OCI-LY3 (cell line): ENCODE results near the gene ZMIZ1.

Experiments
- H2AFZ ChIP-seq: fragments of 200-600, 300-600 bp; shearing (Covaris generic); 2 replicates; pipeline ENCODE4 v1.6.0; 2014; ENCODE audit warnings: antibody characterized with exemption, low read depth, low read length
- H3K27ac ChIP-seq: fragments of 200-600, 300-600 bp; sonication (generic); 2 replicates; pipeline ENCODE4 v1.5.1; 2014; ENCODE audit warnings: mild to moderate bottlenecking, low read length, moderate library complexity, mixed read lengths
- H3K27me3 ChIP-seq: fragments of 200-600, 300-600 bp; sonication (generic); 2 replicates; pipeline ENCODE4 v1.6.1; 2014; ENCODE audit warnings: low read depth, low read length, mixed read lengths
- H3K36me3 ChIP-seq: fragments of 200-600, 300-600 bp; sonication (generic); replicated peaks from 2 replicates; pipeline ENCODE3; 2014; ENCODE audit warnings: low read depth, low read length, mixed read lengths
- H3K4me1 ChIP-seq: fragments of 300-600, 200-600 bp; sonication (generic); 2 replicates; pipeline ENCODE4 v1.6.1; 2014; ENCODE audit warnings: low read length, mixed read lengths
- H3K4me2 ChIP-seq: fragments of 200-600, 300-600 bp; sonication (generic); 2 replicates; pipeline ENCODE4 v1.6.1; 2014; ENCODE audit warnings: low read length, mixed read lengths
- H3K4me3 ChIP-seq: fragments of 300-600, 200-600 bp; sonication (generic); 2 replicates; pipeline ENCODE4 v1.5.1; 2014; ENCODE audit warnings: antibody characterized with exemption, mild to moderate bottlenecking, low read length, moderate library complexity
- H3K79me2 ChIP-seq: fragments of 300-600, 200-600 bp; shearing (Covaris generic); 2 replicates; pipeline ENCODE4 v1.6.1; 2014; ENCODE audit warnings: mild to moderate bottlenecking, low read length, mixed read lengths
- H3K9ac ChIP-seq: fragments of 300-600, 200-600 bp; shearing (Covaris generic); 2 replicates; pipeline ENCODE4 v1.6.0; 2014; ENCODE audit warnings: mild to moderate bottlenecking, low read length, moderate library complexity
- H3K9me3 ChIP-seq: fragments of 200-600, 300-600 bp; shearing (Covaris generic); 2 replicates; pipeline ENCODE4 v1.6.1; 2014; ENCODE audit warnings: low read length, mixed read lengths; ENCODE audit not compliant: insufficient read depth
- H4K20me1 ChIP-seq: fragments of 200-600, 300-600 bp; sonication (generic); 2 replicates; pipeline ENCODE4 v1.6.1; 2016; ENCODE audit warnings: low read length, mixed read lengths; ENCODE audit not compliant: insufficient read depth
- CTCF ChIP-seq: fragments of 200-600, 300-600 bp; sonication (generic); IDR thresholded peaks from 2 replicates; pipeline ENCODE4 v1.5.1; 2014; ENCODE audit warnings: antibody characterized with exemption, low read length, low read depth
- EZH2phosphoT487 ChIP-seq: fragments of 200-600 bp; shearing (Covaris generic); IDR thresholded peaks from 2 replicates; pipeline ENCODE4 v1.6.1; 2018; ENCODE audit warnings: antibody characterized with exemption, mixed run types, low read depth

ZMIZ1 gene

DNA sequence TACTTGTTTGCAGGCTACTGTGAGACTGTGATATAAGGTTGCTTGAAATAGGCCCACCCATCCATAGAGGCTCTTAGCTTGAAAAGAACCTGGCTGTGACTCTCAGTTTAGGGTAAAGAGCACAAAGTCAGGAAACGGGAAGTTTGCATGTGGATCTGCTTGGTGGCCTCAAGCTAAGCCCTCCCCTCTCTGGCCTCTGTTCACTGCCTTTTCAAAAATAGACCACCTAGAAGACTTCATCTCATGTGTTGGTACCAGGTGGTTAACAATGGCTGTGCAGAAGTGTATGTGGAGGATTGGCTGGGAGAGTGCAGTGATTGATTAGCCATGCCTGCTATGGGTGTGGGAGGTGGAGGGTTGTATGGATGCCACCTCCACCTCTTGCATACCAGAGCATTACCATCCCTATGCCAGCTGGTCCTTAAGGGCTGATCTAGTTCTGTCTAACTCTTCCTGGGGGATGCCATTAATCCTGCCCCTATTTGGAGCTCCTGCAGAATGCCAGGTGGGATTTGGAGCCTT lies 122.0 kb downstream of the ZMIZ1 start:
- no peaks in the 10 kb centered on the region for H3K79me2 ChIP-seq
- H3K9me3 ChIP-seq: no peaks in the 10 kb centered on the region
- H3K4me1 ChIP-seq: peaks cover 10% of the 10 kb centered on the region
- no peak overlapping the region for H3K4me3 ChIP-seq
- H4K20me1 ChIP-seq: no peaks in the 10 kb centered on the region
- TF ChIP-seq CTCF (no peak), EZH2phosphoT487 (no peak)
- peaks cover 18% of the 10 kb centered on the region; the same call in 1 of the 2 replicates for H3K27me3 ChIP-seq
- H3K36me3 ChIP-seq: no peaks in the 10 kb centered on the region
- H3K9ac ChIP-seq: no peak overlapping the region
- H3K4me2 ChIP-seq: no peak overlapping the region
- no peak overlapping the region for H2AFZ ChIP-seq
- no peak overlapping the region for H3K27ac ChIP-seq

DNA sequence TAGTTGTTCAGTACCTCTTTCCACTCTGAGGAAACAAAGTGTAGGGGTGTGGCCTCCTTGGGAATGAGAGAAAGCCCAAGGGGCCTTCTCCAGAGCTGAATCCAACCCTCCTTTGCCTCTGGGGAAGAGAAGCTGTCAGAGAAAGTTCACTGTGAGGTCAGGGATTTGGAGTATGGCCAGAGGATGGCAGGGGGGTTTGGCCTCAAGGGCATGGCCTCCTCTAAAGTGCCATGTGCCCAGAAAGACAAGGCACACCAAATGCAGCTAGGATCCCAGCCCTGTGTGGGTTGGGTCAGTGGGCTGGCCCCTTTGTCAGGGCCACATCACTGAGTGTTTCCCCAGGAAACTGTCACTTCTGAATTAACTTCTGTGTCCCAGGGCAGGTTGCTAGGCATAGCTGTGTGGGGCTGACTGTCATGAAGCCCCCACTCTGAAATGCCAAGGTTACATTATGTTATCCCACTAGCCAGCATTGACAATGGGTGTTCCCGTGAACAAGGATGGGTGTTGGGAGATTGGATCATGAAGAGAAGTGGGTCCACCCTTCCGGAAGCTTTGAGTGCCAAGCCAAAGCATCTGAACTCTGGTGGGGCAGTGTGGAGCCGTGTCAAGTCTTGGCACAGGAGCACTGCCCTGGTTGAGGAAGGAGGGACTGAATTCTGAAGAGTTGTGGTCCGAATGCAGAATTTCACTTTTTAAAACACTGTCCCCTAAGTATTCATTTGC lies 123.3 kb downstream of the ZMIZ1 start:
- TF ChIP-seq CTCF (no peak), EZH2phosphoT487 (no peak)
- Histone ChIP-seq H2AFZ (no peak overlapping the region), H3K27me3 (peaks cover 18% of the 10 kb centered on the region; the same call in 1 of the 2 replicates), H3K9ac (no peak overlapping the region), H4K20me1 (no peaks in the 10 kb centered on the region), H3K4me2 (no peak overlapping the region), H3K36me3 (no peaks in the 10 kb centered on the region), H3K9me3 (no peaks in the 10 kb centered on the region), H3K79me2 (no peaks in the 10 kb centered on the region), H3K27ac (no peak overlapping the region), H3K4me1 (peaks cover 3% of the 10 kb centered on the region; the same call in 1 of the 2 replicates), H3K4me3 (no peak overlapping the region)

GRCh38 chr10:79192677-79193003 lies 123.9 kb downstream of the ZMIZ1 start:
- no peaks in the 10 kb centered on the region for H3K79me2 ChIP-seq
- H3K4me3 ChIP-seq: no peak overlapping the region
- no peak overlapping the region for H3K27ac ChIP-seq
- peaks cover 18% of the 10 kb centered on the region; the same call in 1 of the 2 replicates for H3K27me3 ChIP-seq
- no peaks in the 10 kb centered on the region for H3K36me3 ChIP-seq
- H3K4me2 ChIP-seq: no peak overlapping the region
- TF ChIP-seq CTCF (no peak), EZH2phosphoT487 (no peak)
- H2AFZ ChIP-seq: no peak overlapping the region
- peaks cover 3% of the 10 kb centered on the region; the same call in 1 of the 2 replicates for H3K4me1 ChIP-seq
- H3K9ac ChIP-seq: no peak overlapping the region
- H4K20me1 ChIP-seq: no peaks in the 10 kb centered on the region
- H3K9me3 ChIP-seq: no peaks in the 10 kb centered on the region

GRCh38 chr10:79193694-79194382 lies 125.1 kb downstream of the ZMIZ1 start:
- H2AFZ ChIP-seq: no peak overlapping the region
- H3K4me1 ChIP-seq: peaks cover 3% of the 10 kb centered on the region; the same call in 1 of the 2 replicates
- H3K27me3 ChIP-seq: peaks cover 18% of the 10 kb centered on the region; the same call in 1 of the 2 replicates
- no peak overlapping the region for H3K9ac ChIP-seq
- no peaks in the 10 kb centered on the region for H3K9me3 ChIP-seq
- H3K4me3 ChIP-seq: no peak overlapping the region
- no peaks in the 10 kb centered on the region for H3K79me2 ChIP-seq
- no peak for TF ChIP-seq CTCF
- TF ChIP-seq EZH2phosphoT487: no peak
- no peak overlapping the region for H3K27ac ChIP-seq
- no peaks in the 10 kb centered on the region for H3K36me3 ChIP-seq
- H3K4me2 ChIP-seq: no peak overlapping the region
- H4K20me1 ChIP-seq: no peaks in the 10 kb centered on the region
